HEK293 (cell line): ENCODE data around the gene LHFPL2.

Source experiments
- HOXA7 ChIP-seq: sonication (generic); formaldehyde crosslinking; IDR thresholded peaks from 2 replicates; pipeline ENCODE4 v1.8.1; 2022; ENCODE audit warnings: missing genetic modification reagents, borderline replicate concordance
- KLF8 ChIP-seq: fragments of 450-650 bp; formaldehyde crosslinking; IDR thresholded peaks from 2 replicates; pipeline ENCODE4 v1.5.1; 2016; ENCODE audit warnings: missing biosample characterization, missing genetic modification characterization
- PRDM2 ChIP-seq: fragments of 450-650 bp; formaldehyde crosslinking; IDR thresholded peaks from 2 replicates; pipeline ENCODE4 v1.5.1; 2016; ENCODE audit warnings: missing biosample characterization, missing genetic modification characterization, borderline replicate concordance
- PRDM6 ChIP-seq: fragments of 450-650 bp; formaldehyde crosslinking; IDR thresholded peaks from 2 replicates; pipeline ENCODE4 v1.5.1; 2017; ENCODE audit warnings: missing biosample characterization, missing genetic modification characterization
- SALL2 ChIP-seq: fragments of 450-650 bp; formaldehyde crosslinking; IDR thresholded peaks from 2 replicates; pipeline ENCODE4 v1.5.0; 2017; ENCODE audit warnings: missing biosample characterization, mild to moderate bottlenecking, missing genetic modification characterization, borderline replicate concordance
- SCRT1 ChIP-seq: fragments of 450-650 bp; formaldehyde crosslinking; IDR thresholded peaks from 2 replicates; pipeline ENCODE4 v1.5.1; 2016; ENCODE audit warnings: missing biosample characterization, missing genetic modification characterization, borderline replicate concordance
- SP3 ChIP-seq: fragments of 450-650 bp; formaldehyde crosslinking; IDR thresholded peaks from 2 replicates; pipeline ENCODE4 v1.5.1; 2016; ENCODE audit warnings: missing biosample characterization, missing genetic modification characterization
- SP7 ChIP-seq: fragments of 450-650 bp; formaldehyde crosslinking; IDR thresholded peaks from 2 replicates; pipeline ENCODE4 v1.5.1; 2016; ENCODE audit warnings: missing biosample characterization, missing genetic modification characterization
- TSHZ1 ChIP-seq: fragments of 450-650 bp; formaldehyde crosslinking; IDR thresholded peaks from 2 replicates; pipeline ENCODE4 v1.5.1; 2016; ENCODE audit warnings: missing biosample characterization, missing genetic modification characterization, borderline replicate concordance
- ZBTB11 ChIP-seq: fragments of 450-650 bp; formaldehyde crosslinking; conservative IDR thresholded peaks from 2 replicates; pipeline ENCODE4 v1.5.1; 2016; ENCODE audit warnings: low read depth, missing biosample characterization, missing genetic modification characterization
- ZBTB26 ChIP-seq: fragments of 450-650 bp; formaldehyde crosslinking; optimal IDR thresholded peaks from 2 replicates; pipeline ENCODE3; 2016; ENCODE audit warnings: missing biosample characterization, mild to moderate bottlenecking, missing genetic modification characterization
- ZNF280C ChIP-seq: fragments of 450-650 bp; formaldehyde crosslinking; IDR thresholded peaks from 2 replicates; pipeline ENCODE4 v1.5.1; 2016; ENCODE audit warnings: missing biosample characterization, missing genetic modification characterization
- ZNF394 ChIP-seq: fragments of 450-650 bp; formaldehyde crosslinking; IDR thresholded peaks from 2 replicates; pipeline ENCODE4 v1.5.1; 2016; ENCODE audit warnings: missing biosample characterization, missing genetic modification characterization, mild to moderate bottlenecking, moderate library complexity, borderline replicate concordance
- ZNF558 ChIP-seq: fragments of 450-650 bp; formaldehyde crosslinking; IDR thresholded peaks from 2 replicates; pipeline ENCODE4 v1.5.1; 2016; ENCODE audit warnings: missing biosample characterization, missing genetic modification characterization
- ZNF626 ChIP-seq: fragments of 450-650 bp; sonication (Bioruptor Pico); formaldehyde crosslinking; IDR thresholded peaks from 2 replicates; pipeline ENCODE4 v1.5.1; 2018; ENCODE audit warnings: missing biosample characterization, missing genetic modification characterization, inconsistent platforms
- ZNF692 ChIP-seq: fragments of 450-650 bp; formaldehyde crosslinking; IDR thresholded peaks from 2 replicates; pipeline ENCODE4 v1.5.1; 2016; ENCODE audit warnings: missing biosample characterization, missing genetic modification characterization
- ZSCAN16 ChIP-seq: fragments of 450-650 bp; formaldehyde crosslinking; IDR thresholded peaks from 2 replicates; pipeline ENCODE4 v1.5.1; 2016; ENCODE audit warnings: missing biosample characterization, missing genetic modification characterization

The LHFPL2 gene

GRCh38 chr5:78648359-78649210 is at the start of gene LHFPL2 (continued):
- no peak for TF ChIP-seq PRDM2
- peak; percentile 79 for TF ChIP-seq ZNF394 (tag by site-specific recombination)
- TF ChIP-seq ZBTB11 (tag by site-specific recombination) = 0 out of 2 replicates have a peak, but pooled peaks have one; percentile 25
- no peak for TF ChIP-seq PRDM6
- TF ChIP-seq ZNF692 = peak; percentile 63
- peak; percentile 52; the same call in 1 of the 2 replicates for TF ChIP-seq KLF8
- TF ChIP-seq ZNF626 = no peak
- no peak for TF ChIP-seq TSHZ1
- no peak for TF ChIP-seq SP7
- peak; percentile 90 for TF ChIP-seq ZBTB26
- no peak for TF ChIP-seq ZNF558 (tag by site-specific recombination)
- no peak for TF ChIP-seq ZNF280C
- TF ChIP-seq HOXA7 (CRISPR knock-in tag) = no peak
- TF ChIP-seq ZSCAN16 (tag by site-specific recombination) = no peak
- TF ChIP-seq SALL2 = no peak
- TF ChIP-seq SCRT1 = no peak
- peak; percentile 76 for TF ChIP-seq SP3 (tag by site-specific recombination)
